Activated CD4-positive, alpha-beta T cell treated with anti-CD3 and anti-CD28 coated beads, Interleukin-2, amount 50 U/mL, for 24 hours (primary cell): ENCODE results near the gene NAV2.
"Not testable (repeated sequence)": the region's sequence is repeated elsewhere in the genome, so short reads cannot be mapped to it uniquely, and the experiment has no call there.

ENCODE experiments used
- DNase-seq, 2 donors: peaks; one replicate each; pipeline ENCODE4 v3.0.0-alpha.2; 2020; ENCODE audit warnings: low read depth in 1 of 2, low spot score in 1 of 2

The NAV2 gene

GRCh38 chr11:19918302-19919049 is 205.8 kb downstream of the NAV2 start:
- DNase-seq, result no peak

DNA sequence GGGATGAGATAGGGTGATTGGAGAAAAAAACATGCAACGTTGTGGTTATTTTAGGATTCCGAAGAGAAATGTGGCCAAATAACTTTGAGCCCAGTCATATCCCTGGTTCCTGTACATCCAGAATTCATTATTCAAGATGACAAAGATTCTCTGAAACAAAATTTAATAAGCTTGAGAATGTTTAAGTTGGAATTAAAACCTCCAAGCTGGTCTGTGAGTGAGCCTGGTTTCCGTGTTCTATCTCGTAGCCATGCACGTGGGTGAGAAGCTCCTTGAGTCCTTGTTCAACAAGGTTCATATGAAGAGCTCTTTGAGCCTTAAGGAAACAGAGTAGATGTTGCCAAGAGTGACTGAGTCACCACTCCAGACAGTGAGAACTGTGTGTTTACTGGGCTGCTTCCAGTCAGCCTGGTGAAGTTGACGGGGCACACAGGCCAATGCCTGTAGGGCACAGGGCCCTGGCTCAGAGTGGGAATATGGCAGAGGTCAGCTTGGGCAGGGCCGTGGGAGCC is 206.5 kb downstream of the NAV2 start:
- DNase-seq, result no peak

DNA sequence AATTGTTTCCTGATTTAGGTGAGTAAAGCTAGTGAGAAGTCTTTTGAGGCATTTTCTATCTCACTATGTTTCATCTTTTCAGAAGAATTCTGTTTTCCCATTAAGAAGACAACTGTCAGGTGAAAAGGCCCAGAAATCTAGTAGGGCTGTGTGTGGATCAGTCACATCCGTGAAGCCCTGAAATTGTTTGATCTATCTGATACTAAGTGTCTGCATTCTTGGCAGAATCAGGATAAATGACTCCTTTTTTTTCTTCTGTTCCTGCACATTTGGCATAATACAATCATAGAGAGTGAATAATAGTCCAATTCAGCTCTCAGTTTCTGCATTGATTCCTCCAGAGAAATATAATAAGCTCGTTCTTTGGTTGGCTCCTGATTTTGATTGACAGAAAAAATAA is 208.3 kb downstream of the NAV2 start:
- no peak for DNase-seq

DNA sequence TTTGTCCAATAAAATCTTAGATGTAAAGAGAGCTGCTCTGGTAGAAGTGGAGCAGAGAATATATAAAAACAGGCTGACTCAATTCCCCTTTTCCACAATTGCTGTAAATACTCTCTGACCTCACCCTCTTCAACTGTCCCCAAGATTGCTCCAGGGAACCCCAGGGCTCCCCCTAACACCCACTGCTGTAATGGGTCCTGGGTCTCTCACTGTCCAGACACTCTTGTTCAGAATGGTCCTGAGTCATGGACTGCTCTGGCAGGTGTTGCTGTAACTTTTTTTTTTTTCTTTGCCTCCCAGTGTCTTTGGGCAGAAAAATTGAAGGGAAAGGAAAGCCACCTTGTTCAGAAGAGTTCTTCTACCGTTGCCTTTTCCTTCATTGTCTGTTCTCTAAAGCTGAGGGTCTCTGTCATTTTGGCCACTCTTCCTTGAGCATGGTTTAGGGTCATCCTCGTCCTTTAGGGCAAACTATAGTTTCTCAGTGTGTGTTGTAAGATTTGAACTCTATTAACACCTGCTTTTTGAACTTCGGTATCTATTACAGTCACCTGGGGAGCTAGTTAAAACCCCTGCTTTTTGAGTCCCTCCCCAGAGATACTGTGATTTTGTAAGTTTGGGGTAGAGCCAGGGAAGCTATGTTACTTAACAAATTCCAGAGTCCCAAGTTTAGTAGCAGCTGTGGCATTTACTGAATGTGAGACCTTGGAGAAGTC is 209.5 kb downstream of the NAV2 start:
- DNase-seq, result no peak

DNA sequence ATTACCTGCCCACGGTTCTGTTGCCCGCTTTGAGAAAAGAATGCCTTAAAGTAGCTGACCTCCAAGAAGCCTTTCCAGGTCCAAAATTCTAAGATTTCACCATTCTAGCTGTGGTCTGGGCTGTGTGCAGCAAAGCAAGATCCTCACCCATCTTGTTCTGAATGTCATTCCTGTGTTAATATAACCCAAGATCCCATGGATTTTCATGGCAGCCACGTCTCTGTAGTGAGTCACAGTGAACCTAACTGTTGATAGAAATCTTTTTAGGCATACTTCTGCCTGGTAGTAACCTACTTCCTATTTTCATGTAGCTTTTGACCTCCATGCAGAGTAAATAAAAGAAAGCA is 210.0 kb downstream of the NAV2 start:
- no peak for DNase-seq

DNA sequence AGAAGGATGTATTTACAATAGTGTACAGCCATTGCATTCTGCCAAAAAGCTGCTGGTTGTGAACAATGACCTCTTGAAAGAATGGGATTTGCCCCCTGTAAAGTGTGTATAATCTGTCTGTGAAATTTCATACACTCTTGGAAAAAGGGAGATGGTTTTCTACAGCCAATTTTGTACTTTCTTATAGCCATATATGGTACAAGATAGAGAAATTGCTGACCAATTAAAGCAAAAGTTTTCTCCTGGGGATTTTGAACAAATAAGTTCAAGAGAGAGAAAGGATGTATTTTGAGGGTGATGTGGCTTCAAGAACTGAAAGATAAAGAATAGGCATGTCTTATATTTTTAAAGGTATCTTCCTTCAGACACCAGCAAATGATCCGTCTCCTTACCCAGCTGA is 211.0 kb downstream of the NAV2 start:
- no peak for DNase-seq

- DNase-seq, result no peak
Measured at GRCh38 chr11:19924311-19924710, 211.7 kb downstream of the NAV2 start.

GRCh38 chr11:19924716-19925115 is 212.1 kb downstream of the NAV2 start:
- no peak for DNase-seq

- not testable (repeated sequence) for DNase-seq
Measured at GRCh38 chr11:19927403-19927802, 214.8 kb downstream of the NAV2 start.

GRCh38 chr11:19929147-19929546 is 216.5 kb downstream of the NAV2 start:
- DNase-seq, result no peak

- DNase-seq, result no peak
Measured at GRCh38 chr11:19929655-19930054, 217.0 kb downstream of the NAV2 start.

- DNase-seq, result no peak
Measured at GRCh38 chr11:19931141-19931770, 218.6 kb downstream of the NAV2 start.

DNA sequence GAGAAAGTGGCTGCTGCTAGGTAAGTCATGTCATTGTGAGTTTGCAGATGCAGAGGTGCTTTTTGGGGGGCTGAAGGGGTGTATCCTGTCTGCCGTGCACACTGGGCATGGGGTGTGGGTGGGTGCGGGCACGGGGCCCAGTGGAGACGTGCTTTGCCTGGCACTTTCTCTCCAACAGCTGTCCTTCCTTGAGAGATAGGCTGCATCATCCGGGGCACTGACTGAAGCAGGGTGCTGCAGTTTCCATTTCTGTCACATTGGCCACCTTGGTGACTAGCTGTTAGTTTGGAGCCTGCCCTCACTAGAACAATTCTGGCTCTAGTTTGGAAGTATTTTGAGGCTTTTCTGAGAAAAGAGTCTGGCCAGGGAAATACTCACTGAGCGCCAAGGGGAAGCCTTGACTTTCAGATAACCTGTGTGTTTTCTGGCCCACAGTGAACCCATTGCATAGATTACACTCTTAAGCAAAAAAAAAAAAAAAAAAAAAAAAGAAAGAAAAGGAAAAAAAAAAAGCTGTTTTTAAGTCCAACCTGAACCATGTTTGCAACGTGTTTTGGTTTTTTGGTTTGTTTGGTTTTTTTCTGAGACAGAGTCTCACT is 219.2 kb downstream of the NAV2 start:
- DNase-seq, result no peak

- DNase-seq, result no peak
Measured at GRCh38 chr11:19933132-19933735, 220.6 kb downstream of the NAV2 start.

DNA sequence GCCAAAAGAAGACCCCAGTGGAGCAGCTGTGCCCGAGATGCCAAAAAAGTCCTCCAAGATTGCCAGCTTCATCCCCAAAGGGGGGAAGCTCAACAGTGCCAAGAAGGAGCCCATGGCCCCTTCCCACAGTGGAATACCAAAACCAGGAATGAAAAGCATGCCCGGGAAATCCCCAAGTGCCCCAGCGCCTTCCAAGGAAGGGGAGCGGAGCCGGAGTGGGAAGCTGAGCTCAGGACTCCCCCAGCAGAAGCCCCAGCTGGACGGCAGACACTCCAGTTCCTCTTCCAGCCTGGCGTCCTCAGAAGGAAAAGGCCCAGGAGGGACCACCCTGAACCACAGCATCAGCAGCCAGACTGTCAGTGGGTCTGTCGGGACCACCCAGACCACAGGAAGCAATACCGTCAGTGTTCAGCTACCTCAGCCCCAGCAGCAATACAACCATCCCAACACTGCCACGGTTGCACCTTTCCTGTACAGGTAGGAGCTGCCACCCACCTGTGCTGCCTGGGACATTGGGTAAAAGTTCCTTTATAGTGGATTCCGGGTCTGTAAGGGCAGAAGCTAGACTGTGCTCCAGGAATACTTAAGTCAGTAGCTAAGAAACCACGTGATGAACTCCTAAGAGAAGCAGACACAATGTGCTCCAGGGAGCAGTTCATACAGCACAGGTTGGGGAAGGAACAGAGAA is 221.3 kb downstream of the NAV2 start:
- no peak for DNase-seq

DNA sequence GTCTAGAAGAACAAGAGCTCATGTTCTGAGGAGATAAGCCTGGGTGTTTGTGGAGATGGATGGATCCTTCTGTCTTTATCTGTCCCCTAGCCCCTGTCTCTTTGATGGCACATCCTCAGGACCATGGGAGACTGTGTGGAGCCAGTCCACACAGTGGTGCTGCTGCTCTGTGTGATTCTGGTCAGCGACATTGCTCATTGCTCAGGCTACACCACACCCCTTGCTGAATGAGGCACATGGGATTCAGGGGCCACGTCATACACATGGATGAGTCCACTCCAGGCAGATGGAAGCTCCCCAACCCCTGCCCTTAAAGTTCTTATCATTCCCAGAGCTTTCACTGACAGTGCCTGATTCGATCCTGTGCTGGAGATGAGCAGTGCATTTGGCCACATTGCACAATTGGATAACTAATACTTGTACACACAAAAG is 222.2 kb downstream of the NAV2 start:
- no peak for DNase-seq

GRCh38 chr11:19935507-19935906 is 222.9 kb downstream of the NAV2 start:
- no peak for DNase-seq

DNA sequence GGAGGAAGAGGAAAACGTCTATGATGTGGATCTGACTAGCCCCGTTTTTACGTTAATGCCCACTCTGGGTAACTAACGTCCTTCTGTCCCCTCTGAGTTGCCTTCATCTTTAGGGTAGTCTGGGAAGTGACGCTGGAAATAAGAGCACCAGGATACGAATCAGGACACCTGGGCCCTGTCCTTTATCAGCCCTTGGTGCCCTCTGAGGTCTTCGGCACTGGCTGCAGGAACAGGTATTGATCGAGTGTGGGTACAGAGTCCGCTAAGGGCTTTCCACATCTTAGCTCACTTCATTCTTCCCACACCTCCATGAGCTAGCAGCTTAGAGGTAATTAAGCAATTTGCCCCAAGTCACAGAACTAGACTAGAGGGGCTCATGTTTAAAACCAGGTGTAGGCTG is 223.8 kb downstream of the NAV2 start:
- DNase-seq, result no peak

DNA sequence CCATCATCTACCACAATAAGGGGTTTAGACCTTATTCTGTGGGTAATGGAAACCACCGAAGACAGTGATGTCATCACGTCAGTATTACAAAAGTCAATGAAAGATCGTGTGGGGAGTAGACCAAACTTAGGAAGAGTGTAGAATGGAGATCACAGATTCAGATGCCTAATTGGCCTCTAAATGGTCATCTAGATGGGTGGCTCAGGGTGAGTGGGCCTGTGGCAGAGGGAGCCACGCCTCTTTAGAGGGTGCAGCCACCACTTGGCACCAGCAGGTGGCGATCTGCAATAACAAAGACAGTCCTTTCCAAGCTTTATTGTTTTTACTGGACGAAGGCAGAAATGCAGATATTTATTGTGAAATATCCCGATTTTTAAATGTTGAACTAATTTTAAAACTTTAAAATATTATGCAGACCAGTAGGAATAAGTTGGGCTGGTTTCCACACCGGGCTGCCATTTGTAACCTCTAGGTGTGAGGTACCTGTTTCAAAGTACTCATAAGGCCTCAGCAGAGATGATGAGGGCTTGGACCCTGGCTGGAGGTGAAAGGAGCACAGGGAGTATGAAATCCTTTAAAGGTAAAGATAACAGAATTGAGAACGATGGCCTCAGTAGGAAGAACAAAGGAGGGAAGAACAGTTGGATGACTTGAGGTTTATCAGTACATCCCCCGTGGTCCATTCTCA is 225.7 kb downstream of the NAV2 start:
- DNase-seq, result no peak

- DNase-seq, result no peak
Measured at GRCh38 chr11:19938866-19939265, 226.2 kb downstream of the NAV2 start.
